GM19193 (cell line): ENCODE results near the gene ICA1.

Source experiments
- POLR2A ChIP-seq: IDR thresholded peaks from 4 replicates; pipeline ENCODE4 v1.6.1; 2011; ENCODE audit not compliant: insufficient read depth, insufficient read length; ENCODE audit errors: extremely low read depth

ICA1 gene

DNA sequence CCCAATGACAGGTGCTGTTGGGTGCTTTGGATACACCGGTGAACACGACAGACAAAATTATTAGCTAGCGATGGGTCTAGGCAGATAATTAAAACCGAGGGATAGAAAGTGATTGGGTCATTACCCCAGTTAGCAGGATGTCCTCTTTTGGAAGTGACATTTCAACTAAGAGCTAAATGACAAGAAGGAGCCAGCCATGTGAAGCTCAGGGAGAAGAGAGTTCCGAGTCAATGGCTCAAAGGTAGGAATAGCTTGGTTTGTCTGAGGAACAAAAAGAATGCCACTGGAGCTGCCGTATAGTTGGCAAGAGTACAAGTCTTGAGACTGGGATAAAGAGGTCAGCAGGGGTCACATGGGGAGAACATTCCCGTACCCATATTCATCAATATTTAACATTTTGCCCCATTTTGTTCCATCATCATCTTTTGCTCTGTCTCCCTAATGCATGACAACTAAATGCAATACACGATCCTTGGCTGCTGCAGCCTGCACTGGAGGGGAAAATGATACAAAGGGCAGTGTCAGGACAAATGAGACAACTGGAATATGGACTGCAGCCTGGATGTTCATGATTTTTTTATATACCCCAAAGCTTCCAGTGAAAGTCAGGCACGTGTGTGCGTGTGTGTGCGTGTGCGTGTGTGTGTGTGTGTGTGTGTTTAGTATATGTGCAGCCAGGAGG, 115.7 kb downstream of the ICA1 start:
- no peak for TF ChIP-seq POLR2A

DNA sequence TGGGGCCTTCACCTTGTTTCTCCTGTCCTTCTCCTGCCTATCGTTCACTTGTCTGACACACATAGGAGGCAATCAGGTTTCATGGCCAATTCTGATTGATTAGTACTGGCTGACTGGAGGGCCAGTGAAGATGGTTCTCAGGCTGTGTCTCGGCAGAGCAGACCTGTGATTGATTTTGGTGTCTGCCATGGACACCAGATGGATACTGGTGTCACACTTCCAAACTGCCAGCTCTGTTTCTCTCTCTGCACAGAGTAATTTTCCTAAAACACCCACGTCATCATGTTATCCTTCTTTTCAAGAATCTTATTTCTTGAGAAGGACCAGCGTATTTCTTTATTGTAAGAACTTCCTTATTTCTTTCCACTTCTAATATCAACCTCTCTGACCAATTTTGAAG, 117.1 kb downstream of the ICA1 start:
- TF ChIP-seq POLR2A: no peak

DNA sequence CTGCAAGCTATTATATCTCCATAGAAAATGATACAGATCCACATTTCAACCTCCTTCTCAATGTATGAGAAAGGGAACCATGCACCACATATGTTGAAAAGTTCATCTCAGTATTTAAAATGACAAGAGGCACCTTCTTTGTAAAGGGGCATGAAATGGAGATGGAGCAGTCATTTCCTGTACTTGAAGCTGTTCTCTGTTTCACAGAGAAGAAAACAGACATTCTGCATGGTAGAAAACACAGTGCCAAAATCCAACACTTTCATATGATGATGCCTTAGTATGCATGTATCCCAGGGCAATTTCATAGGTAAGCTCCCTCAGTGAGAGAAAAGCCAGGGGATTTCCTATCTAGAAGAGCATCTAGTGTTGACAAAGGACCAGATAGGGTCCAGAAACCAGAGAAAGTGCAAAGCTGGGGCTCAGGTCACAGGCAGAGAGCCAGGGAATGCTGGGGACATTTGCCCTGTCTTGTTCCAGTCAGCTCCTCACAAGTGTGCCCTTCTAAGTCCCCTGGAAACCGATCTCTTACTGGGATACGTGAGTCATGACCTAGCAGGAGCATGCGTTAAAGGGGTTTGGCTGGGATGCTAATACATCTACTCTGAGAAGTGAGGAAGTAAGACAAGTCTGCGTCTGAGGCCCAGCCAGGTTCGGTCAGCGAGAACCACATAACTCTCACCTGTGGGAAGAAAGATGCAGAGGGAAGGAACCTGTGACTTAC, 118.7 kb downstream of the ICA1 start:
- TF ChIP-seq POLR2A: no peak

DNA sequence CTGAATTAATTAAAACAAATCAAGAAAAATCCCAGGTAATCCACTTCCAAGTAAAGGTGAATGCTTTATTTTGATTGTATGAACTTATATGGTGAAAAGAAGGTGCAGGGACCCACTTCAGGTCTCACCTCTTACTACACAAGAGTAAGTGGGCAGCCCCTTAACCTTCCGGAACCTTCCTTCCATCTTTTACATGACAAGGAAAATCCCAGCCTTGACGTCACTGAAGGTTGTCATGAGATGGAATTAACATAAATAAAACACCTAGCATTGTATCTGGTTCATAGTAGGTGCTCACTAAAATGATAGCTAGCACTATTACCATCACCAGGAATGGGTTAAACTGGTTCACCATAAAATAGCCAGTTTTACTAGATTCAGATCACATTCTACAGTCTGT, 119.5 kb downstream of the ICA1 start:
- no peak for TF ChIP-seq POLR2A

DNA sequence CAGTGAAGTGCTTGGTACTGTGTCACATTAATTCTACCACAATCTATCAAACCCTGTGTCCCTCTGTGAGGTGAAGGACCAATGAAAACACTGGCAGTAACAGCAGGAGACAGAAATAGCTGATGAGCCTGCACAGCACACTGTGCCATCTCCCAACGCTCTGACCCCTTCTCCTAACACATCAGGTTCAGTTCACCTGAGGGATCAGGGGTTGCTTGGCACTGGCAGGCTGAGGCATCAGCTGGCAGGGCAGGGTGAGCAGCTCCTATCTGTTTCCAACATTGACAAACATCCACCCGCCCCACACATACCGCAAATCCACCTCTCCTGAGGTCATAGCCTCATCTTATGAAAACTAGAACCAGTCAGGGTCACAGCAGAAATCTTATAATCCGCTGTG, 120.9 kb downstream of the ICA1 start:
- no peak for TF ChIP-seq POLR2A

DNA sequence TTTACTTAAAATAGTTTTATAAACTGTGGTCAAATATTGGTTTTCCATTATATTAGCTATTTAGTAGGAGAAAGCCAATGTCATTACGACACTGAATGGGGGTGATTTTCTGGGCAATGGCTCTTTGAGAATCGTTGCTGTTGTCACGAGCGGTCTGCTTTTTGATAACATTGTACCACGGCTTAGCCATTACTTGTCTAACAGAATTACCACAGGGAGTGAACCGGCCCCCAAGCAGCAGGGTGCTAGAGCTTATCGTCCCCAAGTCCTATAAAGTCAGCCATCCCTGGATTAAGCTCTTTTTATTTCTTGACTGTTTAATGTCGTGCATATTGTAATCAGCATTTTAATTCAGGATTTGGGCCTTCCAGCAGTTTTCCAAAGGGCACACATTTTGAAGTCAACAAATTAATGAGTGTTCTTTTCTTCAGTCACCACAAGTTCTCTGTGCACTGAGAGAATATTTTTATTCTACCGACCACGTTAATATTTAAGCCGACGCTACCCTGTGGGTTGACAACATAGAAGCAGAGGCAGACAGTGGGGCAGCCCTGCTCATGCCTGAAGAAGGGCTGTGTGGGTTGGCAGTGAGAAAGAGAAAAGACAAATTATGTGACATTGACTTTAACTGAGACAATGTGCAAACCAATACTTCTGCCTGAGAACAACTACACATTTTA, 125.8 kb downstream of the ICA1 start:
- no peak for TF ChIP-seq POLR2A

DNA sequence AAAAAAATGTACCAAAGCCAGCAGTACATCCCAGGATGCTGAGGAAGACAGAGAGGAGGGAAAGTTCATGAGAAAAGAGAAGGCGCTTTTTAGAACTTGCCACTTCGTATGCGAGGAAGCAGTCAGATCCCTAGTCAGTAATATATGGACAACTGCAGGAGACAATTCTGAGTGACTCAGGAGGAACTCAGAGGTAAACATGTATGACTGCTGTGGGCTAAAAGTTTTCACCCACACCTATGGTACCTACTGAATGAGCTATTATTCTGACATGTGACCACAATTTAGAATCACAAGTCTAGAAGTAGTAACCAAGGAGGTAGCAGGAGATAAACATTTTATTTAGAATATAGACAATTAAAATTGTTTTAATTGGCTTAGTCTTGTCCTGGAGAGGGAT, 126.5 kb downstream of the ICA1 start:
- TF ChIP-seq POLR2A: no peak

DNA sequence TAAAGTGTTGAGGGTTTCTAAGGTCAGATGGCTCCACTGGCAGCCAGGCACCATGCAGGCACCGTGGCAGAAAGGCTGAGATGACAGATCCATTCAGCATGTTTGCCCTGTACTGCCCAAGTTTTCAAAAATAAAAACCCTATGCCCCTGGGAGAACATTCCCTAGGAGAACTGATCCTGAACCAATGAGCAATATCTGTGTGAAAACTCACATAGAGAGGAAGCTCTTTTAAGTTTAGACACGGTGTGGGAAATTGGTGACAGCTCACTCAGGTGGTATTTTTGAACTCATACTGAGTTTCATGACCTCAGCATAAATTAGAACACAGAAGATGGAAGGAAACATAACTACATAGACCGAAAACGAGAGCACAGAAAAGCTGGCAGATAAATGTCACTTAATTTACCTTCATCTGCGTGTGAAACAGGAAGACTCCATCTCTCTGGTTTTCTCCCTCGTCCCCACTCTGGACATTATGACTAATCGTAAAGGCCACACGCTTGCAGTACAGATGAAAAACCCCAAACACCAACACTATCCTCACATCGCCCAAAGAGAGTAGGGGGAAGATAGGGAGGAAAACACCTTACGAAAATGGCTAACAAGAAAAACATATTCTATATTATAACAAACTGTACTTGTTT, 127.8 kb downstream of the ICA1 start:
- no peak for TF ChIP-seq POLR2A

DNA sequence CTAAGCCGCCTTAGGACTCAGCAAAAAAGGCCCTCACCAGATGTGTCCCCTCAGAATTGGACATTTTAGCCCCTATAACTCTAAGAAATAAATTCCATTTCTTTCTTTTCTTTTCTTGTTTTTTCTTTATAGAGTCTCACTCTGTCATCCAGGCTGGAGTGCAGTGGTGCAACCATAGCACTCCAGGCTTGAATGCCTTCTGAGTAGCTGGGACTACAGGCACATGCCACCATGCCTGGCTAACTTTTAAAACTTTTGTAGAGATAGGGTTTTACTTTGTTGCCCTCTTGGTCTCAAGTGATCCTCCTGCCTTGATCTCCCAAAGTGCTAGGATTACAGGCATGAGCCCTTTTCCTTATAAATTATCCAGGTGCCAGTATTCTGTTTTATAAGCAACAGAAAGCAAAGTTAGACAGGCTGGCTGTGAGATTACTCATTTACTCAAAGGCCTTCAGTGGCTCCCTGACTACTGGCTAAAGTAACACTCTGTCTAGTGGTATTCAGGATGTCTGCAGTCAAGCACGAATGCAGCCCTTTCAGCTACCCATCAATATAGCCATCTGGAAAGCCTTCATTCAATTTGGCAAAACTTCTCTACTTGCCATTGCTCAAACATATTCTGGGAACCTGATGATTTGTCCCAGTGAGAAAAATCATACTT, 128.6 kb downstream of the ICA1 start:
- no peak for TF ChIP-seq POLR2A

DNA sequence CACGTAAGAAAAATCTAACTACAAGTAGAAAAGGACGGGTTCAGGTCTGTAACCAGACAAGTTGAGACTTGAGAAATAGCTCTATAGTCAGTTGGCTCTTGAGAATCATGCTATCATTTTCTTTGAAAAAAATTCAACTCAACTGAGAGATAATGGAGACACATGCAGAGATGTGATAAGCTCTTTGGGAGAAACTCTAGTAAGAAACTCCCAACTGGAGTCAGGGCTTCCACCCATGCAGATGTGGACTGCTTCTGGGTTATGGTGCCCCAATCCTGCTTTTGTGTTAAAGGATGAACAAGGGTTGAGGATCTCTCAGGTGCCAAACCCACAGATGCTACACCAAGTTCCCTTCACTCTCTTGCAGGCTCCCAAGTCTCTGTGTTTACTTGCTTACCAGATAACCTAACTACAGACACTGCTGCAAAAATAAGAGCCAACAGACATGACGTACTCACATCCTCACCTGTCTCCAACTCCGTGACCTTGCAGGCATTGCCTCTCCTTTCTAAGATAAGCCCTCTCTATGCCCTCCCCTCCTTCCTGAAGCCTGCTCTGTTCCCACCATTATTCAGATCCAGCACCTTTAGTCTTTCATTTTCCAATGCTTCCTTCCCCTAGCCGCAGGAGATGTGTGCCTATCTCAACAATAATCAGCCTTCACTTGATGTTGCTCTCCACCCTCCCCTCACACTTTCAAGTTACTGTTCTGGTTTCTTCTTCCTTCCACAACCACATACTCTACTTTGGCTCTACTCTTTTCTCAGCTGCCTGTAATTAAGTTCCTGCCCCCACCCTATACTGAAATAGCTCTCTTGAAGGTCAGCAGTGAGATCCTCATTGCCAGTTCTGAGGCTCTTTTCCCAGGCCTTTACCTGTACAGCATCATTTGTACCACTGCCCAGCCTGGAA, 130.0 kb downstream of the ICA1 start:
- no peak for TF ChIP-seq POLR2A

DNA sequence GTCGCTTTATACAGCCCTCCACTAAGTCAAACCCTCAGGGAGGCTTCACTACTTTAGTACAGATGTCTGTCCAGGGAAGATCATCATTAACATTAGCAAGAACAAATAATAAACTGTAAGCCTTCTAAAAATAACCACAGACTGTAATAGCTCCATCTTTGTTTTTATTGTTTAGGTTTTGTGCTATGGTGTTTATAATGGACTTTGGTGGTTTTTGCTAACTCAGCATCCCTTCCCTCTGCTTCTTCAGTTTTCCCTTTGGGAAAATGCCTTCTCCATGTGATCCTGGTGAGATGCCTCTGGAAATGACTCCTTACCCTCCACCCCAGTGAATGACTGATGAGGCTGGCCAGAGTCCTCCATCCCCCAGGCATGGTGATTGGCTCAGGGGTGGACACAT, 131.3 kb downstream of the ICA1 start:
- no peak for TF ChIP-seq POLR2A

DNA sequence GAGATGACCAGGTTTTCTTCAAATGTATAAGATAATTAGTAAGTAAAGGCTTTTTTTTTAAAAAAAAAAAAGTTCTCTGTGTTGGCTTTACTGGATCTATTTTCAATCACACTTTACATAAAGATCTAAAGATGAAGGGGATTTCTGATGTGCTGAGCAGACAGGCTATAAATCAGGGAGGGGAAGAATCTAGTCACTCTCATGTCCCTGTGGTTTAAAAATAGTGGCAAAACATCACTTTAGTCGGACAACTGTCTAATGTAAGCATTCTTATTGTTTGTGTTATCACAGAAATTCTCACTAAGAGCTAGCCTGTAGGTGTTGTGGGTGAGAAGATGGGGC, 132.7 kb downstream of the ICA1 start:
- no peak for TF ChIP-seq POLR2A

DNA sequence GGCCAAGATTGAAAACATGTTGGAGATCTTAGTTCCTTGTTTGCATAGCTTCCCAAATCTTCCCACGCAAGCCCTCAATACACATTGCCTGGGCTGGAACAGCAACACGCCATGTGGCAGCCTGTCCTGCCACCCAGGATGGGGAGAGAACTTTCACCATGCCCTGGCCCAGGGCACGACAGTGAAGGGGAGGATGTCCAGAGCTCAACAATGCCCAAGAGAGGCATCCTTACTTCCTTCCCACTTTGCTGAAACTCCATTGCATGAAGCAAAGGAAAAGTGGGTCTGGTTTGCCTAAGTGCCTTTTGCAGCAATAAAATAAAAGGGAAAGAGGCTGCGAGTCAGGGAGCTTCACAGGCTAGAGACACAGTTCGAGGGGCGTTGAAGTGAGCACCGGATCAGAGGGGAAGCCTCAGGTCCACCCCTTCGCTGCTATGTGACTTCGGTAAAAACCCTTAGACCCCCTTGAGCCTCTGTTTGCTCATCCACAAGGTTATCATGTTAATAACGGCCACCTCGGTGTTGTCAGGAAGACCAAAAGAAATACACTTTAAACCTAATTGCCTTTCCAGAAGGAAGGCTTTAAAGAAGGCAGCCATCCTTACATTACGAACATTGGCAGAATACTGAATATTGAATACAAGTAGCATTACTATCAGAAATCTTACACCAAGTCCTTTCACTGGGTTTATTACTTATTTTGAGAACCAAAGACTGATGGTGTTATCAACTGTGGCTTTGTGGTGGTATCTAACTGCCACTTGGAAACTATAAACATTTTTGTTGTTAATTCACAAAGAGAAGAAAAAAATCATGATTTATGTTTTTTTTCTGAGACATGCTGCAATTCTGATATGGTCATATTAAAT, 133.3 kb downstream of the ICA1 start:
- no peak for TF ChIP-seq POLR2A
